A549 (cell line): ENCODE measurements around the gene RDH12. TPM values are rescaled to one million over a fixed set of nuclear protein-coding genes. Genes with fewer than 3 reads are reported as not detected.

Experiments used
- ATAC-seq, 2 experiments: fragments of 200-7000 bp in 1 of 2; fragments of >200 bp in 1 of 2; cut with Nextera tagmentation in 1 of 2; cut with Tn5 transposase in 1 of 2; 3 replicates each; pipeline versions ENCODE4 v1.8.0 to v1.9.1; 2018 to 2020; ENCODE audit warnings: mild to moderate bottlenecking in 1 of 2, moderate library complexity in 1 of 2
- CTCF ChIA-PET: fragments of 300-600 bp; sonication (Branson Sonifier 250); formaldehyde crosslinking; extraction: SDS; loops from one replicate; lab custom pipeline; 2021; ENCODE audit warnings: antibody characterized with exemption, inconsistent platforms; lab: Yijun Ruan, JAX
- POLR2A ChIA-PET: fragments of 350-600 bp; formaldehyde crosslinking; extraction: SDS; loops from one replicate; lab custom pipeline; 2021; ENCODE audit warnings: antibody characterized with exemption, inconsistent platforms; lab: Yijun Ruan, JAX
- DNase-seq, 2 experiments: peaks; one replicate each; pipeline versions ENCODE4 v3.0.0 to v3.0.0-alpha.2; 2011 to 2016; ENCODE audit warnings: low read depth in 1 of 2, low spot score in 1 of 2
- FAIRE-seq: peaks from 2 replicates; lab custom pipeline; 2011; peaks lifted over from hg19 to GRCh38; lab: Jason Lieb, UNC
- H3K27ac ChIP-seq, 2 experiments: fragments of >200 bp; sonication (Bioruptor Twin); formaldehyde crosslinking; 3 replicates each; pipeline ENCODE4 v1.5.1; 2016 to 2017
- H3K4me1 ChIP-seq: fragments of >200 bp; sonication (Bioruptor Twin); formaldehyde crosslinking; 3 replicates; pipeline ENCODE4 v1.6.1; 2016
- H3K4me2 ChIP-seq: fragments of >200 bp; sonication (Bioruptor Twin); formaldehyde crosslinking; 3 replicates; pipeline ENCODE4 v1.6.1; 2016
- H3K4me3 ChIP-seq: fragments of >200 bp; sonication (Bioruptor Twin); formaldehyde crosslinking; 3 replicates; pipeline ENCODE4 v1.5.1; 2016
- H3K9me3 ChIP-seq: fragments of >200 bp; sonication (Bioruptor Twin); formaldehyde crosslinking; 3 replicates; pipeline ENCODE4 v1.6.1; 2016
- ATOH8 ChIP-seq: fragments of 250-450 bp; sonication (Bioruptor Pico); IDR thresholded peaks from 2 replicates; pipeline ENCODE4 v1.5.0; 2020; ENCODE audit warnings: low read depth, mild to moderate bottlenecking, moderate library complexity
- BHLHE40 ChIP-seq: IDR thresholded peaks from 2 replicates; pipeline ENCODE4 v1.6.1; 2012; ENCODE audit warnings: low read depth, low read length, inconsistent platforms
- CBX8 ChIP-seq: fragments of 200-600 bp; sonication (generic); IDR thresholded peaks from 2 replicates; pipeline ENCODE4 v1.6.1; 2016
- CEBPB ChIP-seq, 2 experiments: fragments of >200 bp in 1 of 2; sonication (Bioruptor Twin) in 1 of 2; formaldehyde crosslinking in 1 of 2; IDR thresholded peaks; 2 replicates each; pipeline ENCODE4 v1.6.1; 2012 to 2016
- EHF ChIP-seq: fragments of 250-450 bp; sonication (Bioruptor Pico); IDR thresholded peaks from 2 replicates; pipeline ENCODE4 v1.5.0; 2020; ENCODE audit warnings: mild to moderate bottlenecking
- EP300 ChIP-seq, 2 experiments: fragments of >200 bp; sonication (Bioruptor Twin); formaldehyde crosslinking; IDR thresholded peaks; 2 replicates in 1 of 2; 3 replicates in 1 of 2; pipeline ENCODE4 v1.6.1; 2016 to 2017
- FOSB ChIP-seq: fragments of 250-450 bp; sonication (Bioruptor Pico); IDR thresholded peaks from 2 replicates; pipeline ENCODE4 v1.5.0; 2020; ENCODE audit warnings: mild to moderate bottlenecking, moderate library complexity
- FOSL2 ChIP-seq, 2 experiments: fragments of 450-650 bp in 1 of 2; fragments of >200 bp in 1 of 2; sonication (Bioruptor Twin) in 1 of 2; formaldehyde crosslinking; IDR thresholded peaks; 2 replicates each; pipeline versions ENCODE4 v1.5.0 to v1.6.1; 2016 to 2020; ENCODE audit warnings: mild to moderate bottlenecking in 1 of 2, moderate library complexity in 1 of 2
- HES2 ChIP-seq: fragments of >200 bp; sonication (Bioruptor Twin); formaldehyde crosslinking; IDR thresholded peaks from 2 replicates; pipeline ENCODE4 v1.6.1; 2016
- HEYL ChIP-seq: fragments of 250-450 bp; sonication (Bioruptor Pico); IDR thresholded peaks from 2 replicates; pipeline ENCODE4 v1.8.0; 2021; ENCODE audit warnings: mild to moderate bottlenecking, moderate library complexity
- HOXA7 ChIP-seq: fragments of 250-450 bp; sonication (Bioruptor Pico); IDR thresholded peaks from 2 replicates; pipeline ENCODE4 v1.5.0; 2020; ENCODE audit warnings: mild to moderate bottlenecking, moderate library complexity
- HOXB13 ChIP-seq: fragments of 250-450 bp; sonication (Bioruptor Pico); IDR thresholded peaks from 2 replicates; pipeline ENCODE4 v1.5.0; 2020; ENCODE audit warnings: low read depth, mild to moderate bottlenecking, moderate library complexity
- JUN ChIP-seq, 2 experiments: fragments of >200 bp; sonication (Bioruptor Twin); formaldehyde crosslinking; IDR thresholded peaks; 2 replicates in 1 of 2; 3 replicates in 1 of 2; pipeline ENCODE4 v1.6.1; 2016 to 2017
- KDM1A ChIP-seq: fragments of 200-600 bp; sonication (generic); IDR thresholded peaks from 2 replicates; pipeline ENCODE4 v1.6.1; 2016; ENCODE audit warnings: low read depth, mild to moderate bottlenecking
- MAFK ChIP-seq: fragments of 450-650 bp; IDR thresholded peaks from 2 replicates; pipeline ENCODE4 v1.6.1; 2014; ENCODE audit not compliant: partially characterized antibody
- MAZ ChIP-seq: fragments of 150-350 bp; IDR thresholded peaks from 2 replicates; pipeline ENCODE4 v1.6.1; 2014; ENCODE audit warnings: antibody characterized with exemption, low read depth, low read length, borderline replicate concordance
- NPAS2 ChIP-seq: fragments of 250-450 bp; sonication (Bioruptor Pico); IDR thresholded peaks from 2 replicates; pipeline ENCODE4 v1.8.0; 2022; ENCODE audit warnings: mild to moderate bottlenecking, moderate library complexity, borderline replicate concordance
- RFX5 ChIP-seq: fragments of 450-650 bp; IDR thresholded peaks from 2 replicates; pipeline ENCODE4 v1.7.1; 2014; ENCODE audit warnings: antibody characterized with exemption, mild to moderate bottlenecking, moderate library complexity
- RNF2 ChIP-seq: fragments of 200-600 bp; sonication (generic); IDR thresholded peaks from 2 replicates; pipeline ENCODE4 v1.6.1; 2016; ENCODE audit warnings: low read depth, mild to moderate bottlenecking, antibody characterized with exemption, moderate library complexity, borderline replicate concordance
- SREBF2 ChIP-seq: fragments of 450-650 bp; IDR thresholded peaks from 2 replicates; pipeline ENCODE4 v1.6.1; 2014; ENCODE audit warnings: mild to moderate bottlenecking, moderate library complexity
- USF2 ChIP-seq: fragments of 450-650 bp; IDR thresholded peaks from 2 replicates; pipeline ENCODE4 v1.6.1; 2014; ENCODE audit warnings: antibody characterized with exemption
- ZC3H11A ChIP-seq: fragments of 450-650 bp; IDR thresholded peaks from 2 replicates; pipeline ENCODE4 v1.6.1; 2014; ENCODE audit warnings: antibody characterized with exemption, mild to moderate bottlenecking
- WGBS: methylation state at CpG from one replicate; pipeline ENCODE4 v1.1.6; 2017; ENCODE audit errors: missing lambda C conversion rate; 5-methylcytosine and 5-hydroxymethylcytosine counted together
- polyA plus RNA-seq, 4 experiments: library from polyadenylated mRNA; depleted of rRNA in 3 of 4; stranded (reverse); fragments of >200 nt; fragmentation: RNase III in 1 of 4; extraction: RNeasy Plus Mini Kit Qiagen cat#74134 plus additional on column Dnase treatment in 1 of 4; gene quantifications; 2 replicates in 3 of 4; 3 replicates in 1 of 4; pipeline ENCODE4 v1.2.3, GENCODE V29; 2011 to 2017

The RDH12 gene
- polyA plus RNA-seq, 2 of the 4 experiments (the other 2 are of a cell fraction) = 0.12 to 0.14 TPM

- no peak for ATAC-seq
Measured at GRCh38 chr14:67748312-67748711, 46.6 kb downstream of the RDH12 start.

GRCh38 chr14:67749341-67750084, 47.8 kb downstream of the RDH12 start:
- ATAC-seq (no peak), DNase-seq (no peak), FAIRE-seq (no peak)
- Histone ChIP-seq H3K4me2 (no peak overlapping the region), H3K4me1 (no peaks in the 10 kb centered on the region), H3K27ac (no peak overlapping the region), H3K9me3 (no peaks in the 10 kb centered on the region), H3K4me3 (no peak overlapping the region)
- ChIA-PET CTCF (interaction anchor here (1.4 kb wide), 2 partner anchors 11 to 13 kb away, joined by 4 read pairs; no protein-coding TSS in a partner anchor), POLR2A (interaction anchor here (1.0 kb wide), 1 partner anchor 43 kb away, joined by 3 read pairs; no protein-coding TSS in a partner anchor)
- WGBS = 95% methylated on average over 6 of the region's 6 CpGs
- no peak for TF ChIP-seq BHLHE40
- TF ChIP-seq HOXB13 (CRISPR knock-in tag) = no peak
- no peak for TF ChIP-seq SREBF2
- TF ChIP-seq RFX5 = no peak
- no peak for TF ChIP-seq HES2
- TF ChIP-seq USF2 = no peak

More at GRCh38 chr14:67748312-67748711, 46.6 kb downstream of the RDH12 start:
- H3K4me3 ChIP-seq = no peak overlapping the region
- no peak overlapping the region for H3K27ac ChIP-seq
- WGBS = 91% methylated on average over 9 of the region's 10 CpGs
- POLR2A ChIA-PET = no interaction called here
- no peaks in the 10 kb centered on the region for H3K4me1 ChIP-seq
- TF ChIP-seq RNF2 (no peak), USF2 (no peak), ZC3H11A (no peak), FOSL2 (IDR thresholded peaks at IDR 0.05) (no peak), FOSL2 (CRISPR knock-in tag; IDR thresholded peaks at IDR 0.05) (no peak), MAZ (no peak), CBX8 (no peak), CEBPB (IDR thresholded peaks at IDR 0.05) (no peak), ATOH8 (CRISPR knock-in tag) (no peak), MAFK (no peak), SREBF2 (no peak), BHLHE40 (no peak), EHF (CRISPR knock-in tag) (no peak), EP300 (IDR thresholded peaks at IDR 0.05) (no peak), HES2 (no peak), KDM1A (no peak), FOSB (CRISPR knock-in tag) (no peak)
- TF ChIP-seq, all 56 proteins: peak for 0
- no peaks in the 10 kb centered on the region for H3K9me3 ChIP-seq
- H3K4me2 ChIP-seq = no peak overlapping the region
- DNase-seq = no peak
- CTCF ChIA-PET = interaction anchor here (0.8 to 1.4 kb wide), 2 partner anchors 9 to 128 kb away, joined by 3 read pairs; no protein-coding TSS in a partner anchor
- no peak for FAIRE-seq

GRCh38 chr14:67756496-67756895, 54.8 kb downstream of the RDH12 start:
- no peak for DNase-seq
- FAIRE-seq = no peak
- no peaks in the 10 kb centered on the region for H3K9me3 ChIP-seq
- WGBS = 91% methylated on average over 1 of the region's 1 CpG
- H3K27ac ChIP-seq = no peak overlapping the region
- H3K4me3 ChIP-seq = no peak overlapping the region
- H3K4me2 ChIP-seq = no peak overlapping the region
- POLR2A ChIA-PET = no interaction called here
- no peak for TF ChIP-seq CEBPB (IDR thresholded peaks at IDR 0.05)
- TF ChIP-seq FOSL2 (IDR thresholded peaks at IDR 0.05) = no peak
- no peak for TF ChIP-seq FOSL2 (CRISPR knock-in tag; IDR thresholded peaks at IDR 0.05)
- no peak for TF ChIP-seq HOXB13 (CRISPR knock-in tag)
- TF ChIP-seq NPAS2 (CRISPR knock-in tag) = no peak
- TF ChIP-seq HEYL (CRISPR knock-in tag) = no peak
- TF ChIP-seq JUN (IDR thresholded peaks at IDR 0.05) = no peak
- no peak for TF ChIP-seq RFX5
- TF ChIP-seq HOXA7 (CRISPR knock-in tag) = no peak
- CTCF ChIA-PET = interaction anchor here (0.7 to 1.0 kb wide), 2 partner anchors 156 to 172 kb away, joined by 3 read pairs; no protein-coding TSS in a partner anchor
- no peaks in the 10 kb centered on the region for H3K4me1 ChIP-seq
- no peak for ATAC-seq
